Mammary epithelial cell (primary cell): ENCODE measurements around the gene IKZF4.

Experiments used
- CTCF ChIP-seq, 2 donors: IDR thresholded peaks in 1 of 2; conservative IDR thresholded peaks in 1 of 2; 2 replicates each; pipeline ENCODE4 v1.5.1; 2011 to 2012; ENCODE audit warnings: inconsistent platforms in 2 of 2, low read length in 2 of 2, mild to moderate bottlenecking in 2 of 2, control low read depth in 1 of 2, low read depth in 1 of 2; ENCODE audit not compliant: insufficient read depth in 1 of 2; ENCODE audit errors: extremely low read depth in 1 of 2
- EZH2 ChIP-seq: IDR thresholded peaks from 2 replicates; pipeline ENCODE4 v1.6.1; 2012; ENCODE audit warnings: low read length, inconsistent platforms, borderline replicate concordance

- no peak for TF ChIP-seq CTCF (conservative IDR thresholded peaks at IDR 0.05 in 1 of 2, IDR thresholded peaks at IDR 0.05 in 1 of 2; ENCODE audit: extremely low read depth in 1 of 2, insufficient read depth in 1 of 2, low read depth in 1 of 2, low read length in 2 of 2)
- no peak for TF ChIP-seq EZH2
These were observed 6.6 kb upstream of the IKZF4 start for GRCh38 chr12:56014205-56014604.
